ENCODE data around the gene UST. TPM values are rescaled to one million over a fixed set of nuclear protein-coding genes. Genes with fewer than 3 reads are reported as not detected.

The UST gene
- total RNA-seq, 4 donors from 2014 or later: 9.6 to 34.6 (median 25.9) TPM

GRCh38 chr6:148932208-148932607 is 185.4 kb downstream of the UST start:
- no peak for TF ChIP-seq CTCF (IDR thresholded peaks at IDR 0.05; ENCODE audit: low read depth)

GRCh38 chr6:148932731-148933130 is 185.9 kb downstream of the UST start:
- TF ChIP-seq CTCF (IDR thresholded peaks at IDR 0.05; ENCODE audit: low read depth): no peak

GRCh38 chr6:148934539-148934938 is 187.7 kb downstream of the UST start:
- no peak for TF ChIP-seq CTCF (IDR thresholded peaks at IDR 0.05; ENCODE audit: low read depth)

GRCh38 chr6:148934961-148935360 is 188.1 kb downstream of the UST start:
- TF ChIP-seq CTCF (IDR thresholded peaks at IDR 0.05; ENCODE audit: low read depth): no peak

GRCh38 chr6:148935705-148936435 is 189.0 kb downstream of the UST start:
- no peak for TF ChIP-seq CTCF (IDR thresholded peaks at IDR 0.05; ENCODE audit: low read depth)

- TF ChIP-seq CTCF (IDR thresholded peaks at IDR 0.05; ENCODE audit: low read depth): no peak
These were observed 196.6 kb downstream of the UST start for GRCh38 chr6:148943451-148943850.

- no peak for TF ChIP-seq CTCF (IDR thresholded peaks at IDR 0.05; ENCODE audit: low read depth)
These were observed 197.8 kb downstream of the UST start for GRCh38 chr6:148944608-148945007.

Measured in subcutaneous adipose tissue (tissue), 4 donors.